ENCODE data around the gene CAPN14.
A peak's percentile ranks its signal among the peaks of the same experiment; 100 is the strongest.

CAPN14 gene

DNA sequence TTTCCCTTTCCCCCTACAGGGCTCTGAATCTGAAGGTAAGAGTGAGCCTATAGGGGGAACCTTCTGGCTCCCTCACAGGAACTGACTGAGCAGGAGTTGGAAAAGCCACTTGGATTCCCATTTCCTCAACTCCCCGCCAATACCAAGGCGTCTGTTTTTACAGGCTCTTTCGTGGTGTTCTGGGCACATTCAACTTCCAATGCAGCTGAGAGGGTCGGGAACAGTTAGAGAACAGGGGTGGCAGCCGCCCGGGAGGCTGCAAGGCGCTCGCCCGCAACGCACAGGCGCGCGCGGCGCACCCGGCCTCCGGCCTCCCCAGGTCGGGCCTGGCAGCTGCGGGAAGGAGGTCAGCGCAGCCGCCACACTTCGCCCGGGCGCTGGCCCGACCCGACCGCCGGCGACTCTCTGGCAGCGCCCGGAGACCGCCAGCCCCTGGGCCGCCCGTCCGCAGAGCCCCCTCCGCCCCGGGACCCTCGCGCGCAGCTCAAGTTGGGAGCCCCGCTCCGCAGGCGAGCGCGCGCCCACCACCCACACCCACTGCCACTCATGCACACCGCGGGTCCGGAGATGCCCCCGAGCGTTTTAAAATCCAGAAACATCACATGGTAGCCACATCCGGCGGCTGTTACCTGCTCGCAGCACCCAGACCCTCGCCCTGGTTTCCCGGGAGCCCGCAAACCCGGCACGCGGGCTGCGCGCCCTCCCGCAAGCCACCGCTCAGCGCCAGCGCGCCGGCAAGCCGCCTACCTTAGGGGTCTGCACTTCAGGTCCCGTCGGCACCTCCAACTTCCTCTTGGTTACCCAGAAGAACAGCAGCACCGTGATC, 79.9 kb downstream of the CAPN14 start:
- POLR2A ChIA-PET (ENCODE audit: low non-redundant PET): interaction anchor here (0.6 kb wide), 1 partner anchor 161 kb away, joined by 3 read pairs; no protein-coding TSS in a partner anchor
- peak overlapping the region; percentile 56 for H3K27ac ChIP-seq
- CTCF ChIA-PET: interaction anchor here (0.6 to 1.1 kb wide), 8 partner anchors 13 to 752 kb away, joined by 3 to 6 read pairs (median 4); no protein-coding TSS in a partner anchor
- peak; percentile 50 for DNase-seq (ENCODE audit: low spot score)
- TF ChIP-seq, protein P1, sequence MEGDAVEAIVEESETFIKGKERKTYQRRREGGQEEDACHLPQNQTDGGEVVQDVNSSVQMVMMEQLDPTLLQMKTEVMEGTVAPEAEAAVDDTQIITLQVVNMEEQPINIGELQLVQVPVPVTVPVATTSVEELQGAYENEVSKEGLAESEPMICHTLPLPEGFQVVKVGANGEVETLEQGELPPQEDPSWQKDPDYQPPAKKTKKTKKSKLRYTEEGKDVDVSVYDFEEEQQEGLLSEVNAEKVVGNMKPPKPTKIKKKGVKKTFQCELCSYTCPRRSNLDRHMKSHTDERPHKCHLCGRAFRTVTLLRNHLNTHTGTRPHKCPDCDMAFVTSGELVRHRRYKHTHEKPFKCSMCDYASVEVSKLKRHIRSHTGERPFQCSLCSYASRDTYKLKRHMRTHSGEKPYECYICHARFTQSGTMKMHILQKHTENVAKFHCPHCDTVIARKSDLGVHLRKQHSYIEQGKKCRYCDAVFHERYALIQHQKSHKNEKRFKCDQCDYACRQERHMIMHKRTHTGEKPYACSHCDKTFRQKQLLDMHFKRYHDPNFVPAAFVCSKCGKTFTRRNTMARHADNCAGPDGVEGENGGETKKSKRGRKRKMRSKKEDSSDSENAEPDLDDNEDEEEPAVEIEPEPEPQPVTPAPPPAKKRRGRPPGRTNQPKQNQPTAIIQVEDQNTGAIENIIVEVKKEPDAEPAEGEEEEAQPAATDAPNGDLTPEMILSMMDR (conservative IDR thresholded peaks at IDR 0.05; ENCODE audit: low read depth): no peak

GRCh38 chr2:31136732-31137131, 80.6 kb downstream of the CAPN14 start:
- DNase-seq (ENCODE audit: low spot score): no peak
- H3K27ac ChIP-seq: no peak overlapping the region

DNA sequence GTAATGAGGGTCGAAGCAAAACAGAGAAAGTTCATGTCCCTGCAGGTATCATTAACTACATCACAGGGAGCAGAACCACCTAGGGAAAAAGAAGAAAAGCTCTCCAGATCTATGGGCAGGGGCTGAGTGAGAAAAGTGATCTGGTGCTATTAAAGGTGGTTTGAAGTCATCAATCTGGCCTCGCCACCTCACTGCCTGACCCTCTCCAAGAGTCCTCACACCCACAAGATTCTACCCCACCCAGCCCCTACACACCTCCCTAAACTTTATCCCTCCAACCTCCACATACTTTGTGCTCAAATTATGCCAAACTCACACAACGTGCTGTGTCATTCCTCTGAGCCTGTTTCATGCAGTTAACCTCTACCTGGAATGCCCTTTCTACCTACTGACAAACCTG, 81.3 kb downstream of the CAPN14 start:
- TF ChIP-seq, protein P1 (conservative IDR thresholded peaks at IDR 0.05; ENCODE audit: low read depth): no peak
- no peak for DNase-seq (ENCODE audit: low spot score)
- H3K27ac ChIP-seq: no peak overlapping the region
- ChIA-PET POLR2A (ENCODE audit: low non-redundant PET) (no interaction called here), CTCF (interaction anchor here (0.6 kb wide), 1 partner anchor 308 kb away, joined by 3 read pairs; no protein-coding TSS in a partner anchor)

More at GRCh38 chr2:31136732-31137131, 80.6 kb downstream of the CAPN14 start:
- ChIA-PET CTCF (interaction anchor here (0.8 kb wide), 1 partner anchor 275 kb away, joined by 3 read pairs; no protein-coding TSS in a partner anchor), POLR2A (ENCODE audit: low non-redundant PET) (no interaction called here)
- TF ChIP-seq, protein P1 (conservative IDR thresholded peaks at IDR 0.05; ENCODE audit: low read depth): no peak

GRCh38 chr2:31134480-31134879, 82.8 kb downstream of the CAPN14 start:
- CTCF ChIA-PET: no interaction called here
- TF ChIP-seq, protein P1 (conservative IDR thresholded peaks at IDR 0.05; ENCODE audit: low read depth): no peak
- POLR2A ChIA-PET (ENCODE audit: low non-redundant PET): no interaction called here
- no peak for DNase-seq (ENCODE audit: low spot score)
- no peak overlapping the region for H3K27ac ChIP-seq

DNA sequence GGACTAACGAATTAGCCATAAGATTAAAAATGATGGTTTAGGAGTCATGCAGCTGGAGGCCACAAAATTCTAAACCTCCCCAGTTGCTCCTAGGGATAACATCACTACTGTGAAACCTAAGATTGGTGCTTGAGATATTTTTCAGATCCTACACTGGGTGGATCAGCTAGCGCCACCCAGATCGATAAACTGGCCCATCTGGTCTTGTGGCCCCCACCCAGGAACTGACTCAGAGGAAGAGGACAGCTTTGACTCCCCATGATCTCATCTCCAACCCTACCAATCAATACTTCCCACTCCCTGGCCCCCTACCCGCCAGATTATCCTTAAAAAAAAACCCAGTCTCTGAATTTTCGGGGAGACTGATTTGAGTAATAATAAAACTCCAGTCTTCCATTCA, 84.5 kb downstream of the CAPN14 start:
- no peak overlapping the region for H3K27ac ChIP-seq
- POLR2A ChIA-PET (ENCODE audit: low non-redundant PET): no interaction called here
- CTCF ChIA-PET: no interaction called here
- no peak for DNase-seq (ENCODE audit: low spot score)
- TF ChIP-seq, protein P1 (conservative IDR thresholded peaks at IDR 0.05; ENCODE audit: low read depth): no peak

DNA sequence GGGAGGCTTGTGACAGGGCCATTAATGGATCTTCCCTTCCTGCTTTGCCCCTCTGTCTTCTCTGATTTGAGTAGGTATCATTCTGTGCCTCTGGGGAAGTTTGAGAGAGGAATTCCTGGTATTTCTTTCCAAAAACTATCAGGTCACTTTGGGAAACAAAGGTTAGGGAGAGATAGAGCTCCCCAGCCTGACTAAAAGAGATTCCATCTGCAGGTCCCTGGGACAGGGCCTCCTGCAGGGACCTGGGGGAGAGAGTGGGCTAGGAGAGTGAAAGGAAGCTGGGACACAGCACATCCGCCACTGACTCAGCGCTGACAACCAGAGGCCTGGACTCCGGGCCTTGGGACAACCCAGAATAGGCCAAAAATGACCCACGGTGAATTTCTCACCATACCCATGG, 85.4 kb downstream of the CAPN14 start:
- TF ChIP-seq, protein P1 (conservative IDR thresholded peaks at IDR 0.05; ENCODE audit: low read depth): no peak
- CTCF ChIA-PET: interaction anchor here (0.6 to 0.7 kb wide), 2 partner anchors 11 to 104 kb away, joined by 3 read pairs; no protein-coding TSS in a partner anchor
- DNase-seq (ENCODE audit: low spot score): no peak
- POLR2A ChIA-PET (ENCODE audit: low non-redundant PET): no interaction called here
- H3K27ac ChIP-seq: no peak overlapping the region
